ENCODE results near the gene FAM177B.

The FAM177B gene

GRCh38 chr1:222784371-222784770, 47.4 kb downstream of the FAM177B start:
- Histone ChIP-seq H3K9ac (ENCODE audit: low read length) (no peak overlapping the region), H3K4me2 (ENCODE audit: low read length) (no peak overlapping the region), H3K9me2 (ENCODE audit: low read depth, low read length) (no peaks in the 10 kb centered on the region), H3F3A (ENCODE audit: insufficient read depth, low read length) (no peaks in the 10 kb centered on the region), H3K4me1 (ENCODE audit: insufficient read depth, low read length, severe bottlenecking) (no peaks in the 10 kb centered on the region), H3K79me2 (ENCODE audit: insufficient read depth, low read length) (no peaks in the 10 kb centered on the region), H3K27ac (ENCODE audit: low read depth, low read length, poor library complexity, severe bottlenecking) (no peak overlapping the region), H2AFZ (ENCODE audit: low read length) (no peak overlapping the region), H3K9me3 (ENCODE audit: low read length) (no peaks in the 10 kb centered on the region), H4K20me1 (ENCODE audit: insufficient read depth, low read length) (no peaks in the 10 kb centered on the region), H3K4me3 (ENCODE audit: low read depth, low read length, poor library complexity, severe bottlenecking) (no peak overlapping the region), H3K27me3 (ENCODE audit: insufficient read depth, low read length) (no peaks in the 10 kb centered on the region), H3K36me3 (ENCODE audit: insufficient read depth, low read length) (no peaks in the 10 kb centered on the region)
- TF ChIP-seq EZH2 (IDR thresholded peaks at IDR 0.05; ENCODE audit: borderline replicate concordance, low read length) (no peak), CTCF (IDR thresholded peaks at IDR 0.05; ENCODE audit: low read length) (no peak)

GRCh38 chr1:222784916-222785315, 47.9 kb downstream of the FAM177B start:
- H3K27ac ChIP-seq (ENCODE audit: low read depth, low read length, poor library complexity, severe bottlenecking): no peak overlapping the region
- no peaks in the 10 kb centered on the region for H4K20me1 ChIP-seq (ENCODE audit: insufficient read depth, low read length)
- H3K27me3 ChIP-seq (ENCODE audit: insufficient read depth, low read length): no peaks in the 10 kb centered on the region
- H3K36me3 ChIP-seq (ENCODE audit: insufficient read depth, low read length): no peaks in the 10 kb centered on the region
- H3K4me3 ChIP-seq (ENCODE audit: low read depth, low read length, poor library complexity, severe bottlenecking): no peak overlapping the region
- TF ChIP-seq EZH2 (IDR thresholded peaks at IDR 0.05; ENCODE audit: borderline replicate concordance, low read length) (no peak), CTCF (IDR thresholded peaks at IDR 0.05; ENCODE audit: low read length) (no peak)
- no peaks in the 10 kb centered on the region for H3F3A ChIP-seq (ENCODE audit: insufficient read depth, low read length)
- no peaks in the 10 kb centered on the region for H3K79me2 ChIP-seq (ENCODE audit: insufficient read depth, low read length)
- no peak overlapping the region for H2AFZ ChIP-seq (ENCODE audit: low read length)
- 0 out of 2 replicates have a peak, but pooled peaks cover 1% of the 10 kb centered on the region for H3K9me3 ChIP-seq (ENCODE audit: low read length)
- H3K9ac ChIP-seq (ENCODE audit: low read length): no peak overlapping the region
- H3K4me1 ChIP-seq (ENCODE audit: insufficient read depth, low read length, severe bottlenecking): no peaks in the 10 kb centered on the region
- no peak overlapping the region for H3K4me2 ChIP-seq (ENCODE audit: low read length)
- H3K9me2 ChIP-seq (ENCODE audit: low read depth, low read length): no peaks in the 10 kb centered on the region

GRCh38 chr1:222785529-222785928, 48.5 kb downstream of the FAM177B start:
- H3K9ac ChIP-seq (ENCODE audit: low read length): no peak overlapping the region
- H4K20me1 ChIP-seq (ENCODE audit: insufficient read depth, low read length): no peaks in the 10 kb centered on the region
- H2AFZ ChIP-seq (ENCODE audit: low read length): no peak overlapping the region
- H3K9me3 ChIP-seq (ENCODE audit: low read length): 0 out of 2 replicates have a peak, but pooled peaks cover 4% of the 10 kb centered on the region
- H3K9me2 ChIP-seq (ENCODE audit: low read depth, low read length): no peaks in the 10 kb centered on the region
- no peaks in the 10 kb centered on the region for H3K36me3 ChIP-seq (ENCODE audit: insufficient read depth, low read length)
- H3K27me3 ChIP-seq (ENCODE audit: insufficient read depth, low read length): no peaks in the 10 kb centered on the region
- H3K27ac ChIP-seq (ENCODE audit: low read depth, low read length, poor library complexity, severe bottlenecking): no peak overlapping the region
- no peaks in the 10 kb centered on the region for H3K79me2 ChIP-seq (ENCODE audit: insufficient read depth, low read length)
- no peak for TF ChIP-seq EZH2 (IDR thresholded peaks at IDR 0.05; ENCODE audit: borderline replicate concordance, low read length)
- TF ChIP-seq CTCF (IDR thresholded peaks at IDR 0.05; ENCODE audit: low read length): no peak
- no peaks in the 10 kb centered on the region for H3F3A ChIP-seq (ENCODE audit: insufficient read depth, low read length)
- no peak overlapping the region for H3K4me3 ChIP-seq (ENCODE audit: low read depth, low read length, poor library complexity, severe bottlenecking)
- no peaks in the 10 kb centered on the region for H3K4me1 ChIP-seq (ENCODE audit: insufficient read depth, low read length, severe bottlenecking)
- H3K4me2 ChIP-seq (ENCODE audit: low read length): no peak overlapping the region

Data from OCI-LY1 (cell line).